ENCODE results near the gene PRKRIP1.

The PRKRIP1 gene

GRCh38 chr7:102392330-102392729 is 3.8 kb upstream of the PRKRIP1 start:
- H4K20me1 ChIP-seq (ENCODE audit: control insufficient read depth, insufficient read depth, low read depth, low read length): no peaks in the 10 kb centered on the region
- H3K4me1 ChIP-seq (ENCODE audit: control insufficient read depth, low read length): peaks cover 43% of the 10 kb centered on the region
- H3K79me2 ChIP-seq (ENCODE audit: control insufficient read depth, low read length): peaks cover 24% of the 10 kb centered on the region
- H3K9me2 ChIP-seq (replicated peaks; ENCODE audit: control insufficient read depth, low read length): no peaks in the 10 kb centered on the region
- H3K27me3 ChIP-seq (ENCODE audit: control insufficient read depth, low read length): no peaks in the 10 kb centered on the region
- H3K36me3 ChIP-seq (ENCODE audit: control insufficient read depth, low read length): peaks cover 62% of the 10 kb centered on the region
- H3K27ac ChIP-seq (ENCODE audit: low read depth, low read length): no peak overlapping the region
- H3K4me2 ChIP-seq (ENCODE audit: low read length): no peak overlapping the region
- peaks cover 56% of the 10 kb centered on the region for H3F3A ChIP-seq (ENCODE audit: control insufficient read depth, insufficient read depth)
- TF ChIP-seq CTCF (IDR thresholded peaks at IDR 0.05; ENCODE audit: low read depth, low read length, poor library complexity, severe bottlenecking): no peak
- TF ChIP-seq EZH2phosphoT487 (IDR thresholded peaks at IDR 0.05; ENCODE audit: borderline replicate concordance, low read length): no peak
- no peaks in the 10 kb centered on the region for H3K9me3 ChIP-seq (ENCODE audit: control insufficient read depth, insufficient read depth, low read length)
- no peak overlapping the region for H3K4me3 ChIP-seq (ENCODE audit: low read length)

GRCh38 chr7:102393467-102393866 is 2.7 kb upstream of the PRKRIP1 start:
- TF ChIP-seq EZH2phosphoT487 (IDR thresholded peaks at IDR 0.05; ENCODE audit: borderline replicate concordance, low read length): no peak
- no peak for TF ChIP-seq CTCF (IDR thresholded peaks at IDR 0.05; ENCODE audit: low read depth, low read length, poor library complexity, severe bottlenecking)
- no peak overlapping the region for H3K4me3 ChIP-seq (ENCODE audit: low read length)
- H3F3A ChIP-seq (ENCODE audit: control insufficient read depth, insufficient read depth): peaks cover 48% of the 10 kb centered on the region

GRCh38 chr7:102395592-102395872 is 631 bp upstream of the PRKRIP1 start:
- H3K4me3 ChIP-seq (ENCODE audit: low read length): peak overlapping the region; percentile 83

More at GRCh38 chr7:102393467-102393866, 2.7 kb upstream of the PRKRIP1 start:
- Histone ChIP-seq H4K20me1 (ENCODE audit: control insufficient read depth, insufficient read depth, low read depth, low read length) (no peaks in the 10 kb centered on the region), H3K27ac (ENCODE audit: low read depth, low read length) (no peak overlapping the region), H3K27me3 (ENCODE audit: control insufficient read depth, low read length) (no peaks in the 10 kb centered on the region), H3K9me3 (ENCODE audit: control insufficient read depth, insufficient read depth, low read length) (no peaks in the 10 kb centered on the region), H3K36me3 (ENCODE audit: control insufficient read depth, low read length) (peaks cover 66% of the 10 kb centered on the region), H3K4me2 (ENCODE audit: low read length) (no peak overlapping the region), H3K4me1 (ENCODE audit: control insufficient read depth, low read length) (peaks cover 45% of the 10 kb centered on the region), H3K9me2 (replicated peaks; ENCODE audit: control insufficient read depth, low read length) (no peaks in the 10 kb centered on the region), H3K79me2 (ENCODE audit: control insufficient read depth, low read length) (peaks cover 35% of the 10 kb centered on the region)

More at GRCh38 chr7:102395592-102395872, 631 bp upstream of the PRKRIP1 start:
- peaks cover 43% of the 10 kb centered on the region for H3K79me2 ChIP-seq (ENCODE audit: control insufficient read depth, low read length)
- peaks cover 58% of the 10 kb centered on the region for H3K4me1 ChIP-seq (ENCODE audit: control insufficient read depth, low read length)
- peak overlapping the region; percentile 82 for H3K27ac ChIP-seq (ENCODE audit: low read depth, low read length)
- H3K9me2 ChIP-seq (replicated peaks; ENCODE audit: control insufficient read depth, low read length): no peaks in the 10 kb centered on the region
- H3K36me3 ChIP-seq (ENCODE audit: control insufficient read depth, low read length): peaks cover 74% of the 10 kb centered on the region
- TF ChIP-seq EZH2phosphoT487 (IDR thresholded peaks at IDR 0.05; ENCODE audit: borderline replicate concordance, low read length): no peak
- TF ChIP-seq CTCF (IDR thresholded peaks at IDR 0.05; ENCODE audit: low read depth, low read length, poor library complexity, severe bottlenecking): no peak
- peaks cover 46% of the 10 kb centered on the region for H3F3A ChIP-seq (ENCODE audit: control insufficient read depth, insufficient read depth)
- peak overlapping the region; percentile 99 for H3K4me2 ChIP-seq (ENCODE audit: low read length)
- H3K9me3 ChIP-seq (ENCODE audit: control insufficient read depth, insufficient read depth, low read length): no peaks in the 10 kb centered on the region
- H3K27me3 ChIP-seq (ENCODE audit: control insufficient read depth, low read length): no peaks in the 10 kb centered on the region
- no peaks in the 10 kb centered on the region for H4K20me1 ChIP-seq (ENCODE audit: control insufficient read depth, insufficient read depth, low read depth, low read length)
